Colon (tissue), 2 donors: Measurements from ENCODE around the gene ZFAND3.
"Not testable (repeated sequence)": the region's sequence is repeated elsewhere in the genome, so short reads cannot be mapped to it uniquely, and the experiment has no call there.

Source experiments
- FAIRE-seq: peaks from 2 replicates; lab custom pipeline; 2012; peaks lifted over from hg19 to GRCh38; lab: Jason Lieb, UNC
- donor health status: control.
- donor health status: control.

ZFAND3 gene

GRCh38 chr6:37865504-37865903 lies 46.0 kb downstream of the ZFAND3 start:
- no peak for FAIRE-seq

DNA sequence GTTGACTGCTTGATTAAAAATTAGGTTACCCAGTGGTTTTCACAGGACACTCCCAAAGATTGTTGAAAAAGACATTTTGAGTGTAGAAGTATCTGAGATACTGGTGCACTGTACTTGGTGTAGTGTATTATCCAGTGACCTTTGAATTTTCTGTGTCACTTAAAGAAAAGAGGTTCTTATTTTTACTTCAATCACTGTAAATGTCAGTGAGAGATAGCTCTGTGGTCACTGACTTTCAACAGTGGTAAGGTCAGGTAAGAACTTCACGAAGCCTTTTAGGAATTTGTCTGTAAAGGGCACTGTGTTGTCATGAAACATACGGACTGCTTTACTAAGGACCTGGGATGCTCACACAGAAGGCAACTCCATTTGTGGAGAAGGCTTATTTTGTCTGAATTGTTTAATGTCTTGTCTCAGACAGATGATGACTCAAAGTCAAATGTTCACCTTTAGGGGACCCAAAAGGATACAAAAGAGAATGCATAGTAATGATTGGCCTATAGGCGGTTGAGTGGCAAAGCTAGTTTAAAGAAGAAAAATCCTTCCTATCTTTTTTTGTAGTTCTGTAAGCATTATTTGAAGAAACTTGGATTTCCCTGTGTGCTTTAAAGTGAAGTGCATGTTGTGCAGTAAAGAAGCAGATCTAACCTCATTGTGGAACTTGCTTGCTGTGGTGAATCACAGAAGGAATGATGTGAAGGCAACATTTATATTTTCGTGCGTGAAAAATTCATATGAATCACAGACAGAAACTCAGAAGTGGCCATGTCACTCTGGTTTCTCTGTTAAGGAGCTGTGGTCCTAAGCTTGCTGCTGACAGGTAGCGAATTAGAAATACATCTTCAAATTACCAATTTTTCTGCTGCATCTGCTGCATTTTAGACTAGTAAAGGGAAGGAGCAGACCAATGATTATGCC lies 47.3 kb downstream of the ZFAND3 start:
- no peak for FAIRE-seq

DNA sequence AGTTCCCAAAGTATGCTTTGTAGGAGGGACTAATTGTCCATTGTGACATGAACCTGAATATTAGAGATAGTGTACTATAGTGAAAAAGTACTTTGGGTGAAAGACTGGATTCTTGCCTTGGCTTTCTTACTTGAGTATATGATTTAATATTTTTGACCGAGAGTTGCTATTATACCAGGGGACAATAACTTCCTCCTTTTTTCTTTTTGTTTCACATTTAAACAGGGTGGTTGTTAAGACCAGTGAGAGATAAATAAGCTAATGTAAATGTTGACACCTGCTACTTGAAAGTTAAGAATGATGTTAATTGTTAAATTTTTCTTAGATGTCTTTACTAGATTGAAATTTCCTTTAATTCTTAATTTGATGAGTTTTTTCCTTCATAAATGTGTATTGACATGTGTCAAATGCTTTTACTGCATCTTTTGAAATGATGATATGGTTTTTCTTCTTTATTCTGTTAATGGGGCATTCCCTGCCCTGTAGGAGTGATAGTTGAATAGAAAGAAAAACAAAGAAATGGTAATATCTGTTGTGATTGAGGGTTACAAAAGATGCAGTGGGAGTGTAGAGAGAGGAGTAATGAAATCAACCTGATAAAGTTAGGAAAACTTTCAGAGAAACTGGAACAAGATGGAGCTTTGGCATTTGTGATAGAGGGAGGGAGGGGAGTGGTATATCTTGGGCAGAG lies 48.4 kb downstream of the ZFAND3 start:
- FAIRE-seq: no peak

- FAIRE-seq: no peak
Measured at GRCh38 chr6:37868447-37868825, 48.9 kb downstream of the ZFAND3 start.

- FAIRE-seq: no peak
Measured at GRCh38 chr6:37871616-37872372, 52.3 kb downstream of the ZFAND3 start.

DNA sequence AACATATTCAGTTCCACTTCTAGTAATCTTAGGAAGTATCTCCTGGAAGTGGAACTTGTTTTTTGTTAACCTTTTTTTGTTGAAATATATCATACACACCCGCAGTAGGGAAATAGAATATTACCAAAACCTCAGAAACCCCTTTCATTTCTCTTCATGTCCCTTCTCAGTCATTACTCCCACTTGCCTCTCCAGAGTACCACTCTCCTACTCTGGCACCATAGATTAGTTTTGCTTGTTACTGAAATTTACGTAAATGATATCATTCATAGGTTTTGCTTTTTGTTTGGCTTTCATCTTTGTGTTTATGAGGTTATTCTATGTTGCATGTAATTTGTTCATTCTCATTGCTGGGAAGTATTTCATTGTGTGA lies 52.8 kb downstream of the ZFAND3 start:
- FAIRE-seq: no peak

- no peak for FAIRE-seq
Measured at GRCh38 chr6:37874726-37875125, 55.2 kb downstream of the ZFAND3 start.

- no peak for FAIRE-seq
Measured at GRCh38 chr6:37875561-37876309, 56.2 kb downstream of the ZFAND3 start.

GRCh38 chr6:37876843-37877242 lies 57.3 kb downstream of the ZFAND3 start:
- no peak for FAIRE-seq

DNA sequence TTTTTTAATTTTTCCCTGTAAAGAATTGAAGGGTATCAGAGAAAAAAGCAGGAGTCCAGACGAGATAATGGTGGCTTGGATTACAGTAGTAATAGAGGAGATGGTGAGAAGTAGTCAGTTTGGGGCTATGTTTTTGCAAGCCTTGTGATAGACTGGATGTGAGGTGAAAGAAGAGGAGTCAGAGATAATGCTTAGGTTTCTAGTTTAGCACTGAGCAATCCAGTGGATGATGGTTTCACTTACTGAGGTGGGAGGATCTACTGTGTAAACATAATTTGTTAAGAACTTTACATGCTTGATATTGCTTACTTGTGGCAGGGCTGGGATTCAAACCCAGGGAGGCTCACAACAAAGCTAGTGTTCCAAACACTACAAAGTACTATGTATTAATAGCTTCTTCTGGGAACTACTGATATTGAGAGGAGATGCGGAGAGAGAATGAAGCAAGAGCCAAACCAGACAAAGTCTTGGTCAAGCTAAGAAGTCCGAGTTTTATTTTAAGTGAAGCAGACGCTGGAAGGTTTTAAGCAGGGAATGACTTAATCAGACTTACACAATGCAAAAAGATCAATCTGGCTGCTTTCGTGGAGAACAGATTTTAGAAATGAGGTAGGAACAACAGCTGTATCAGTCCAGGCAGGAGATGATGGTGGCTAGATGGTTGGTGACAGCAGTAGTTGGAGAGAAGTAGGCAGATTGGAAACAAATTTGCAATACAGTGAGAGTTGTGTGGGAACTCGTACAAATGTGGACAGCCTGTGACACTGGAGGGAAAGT lies 58.0 kb downstream of the ZFAND3 start:
- no peak for FAIRE-seq

DNA sequence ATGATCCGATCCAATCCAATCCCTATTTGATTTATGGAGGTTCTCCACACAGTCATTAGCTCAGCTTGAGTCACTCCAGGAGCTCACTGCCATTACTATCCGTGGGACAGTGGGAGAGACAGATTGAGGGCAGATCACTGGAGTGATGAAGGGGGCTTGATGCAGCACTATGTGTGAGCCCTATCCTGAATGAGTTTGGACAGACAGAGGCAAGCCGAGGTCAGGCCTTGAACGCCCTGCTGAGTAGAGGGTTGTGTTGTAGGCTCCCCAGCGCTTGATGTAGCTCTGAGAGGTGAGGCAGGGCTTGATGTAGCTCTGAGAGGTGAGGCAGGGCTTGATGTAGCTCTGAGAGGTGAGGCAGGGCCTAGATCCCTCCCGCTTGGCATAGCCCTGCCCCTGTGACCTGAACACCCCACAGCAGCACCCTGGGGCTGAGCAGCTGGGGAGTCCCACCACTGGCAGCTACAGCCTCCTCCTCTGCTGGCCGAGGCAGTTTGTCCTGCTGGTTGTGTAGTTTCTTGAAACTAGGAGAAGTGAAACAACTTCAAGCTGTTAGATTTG lies 58.7 kb downstream of the ZFAND3 start:
- no peak for FAIRE-seq

GRCh38 chr6:37880602-37881001 lies 61.1 kb downstream of the ZFAND3 start:
- FAIRE-seq: not testable (repeated sequence)

DNA sequence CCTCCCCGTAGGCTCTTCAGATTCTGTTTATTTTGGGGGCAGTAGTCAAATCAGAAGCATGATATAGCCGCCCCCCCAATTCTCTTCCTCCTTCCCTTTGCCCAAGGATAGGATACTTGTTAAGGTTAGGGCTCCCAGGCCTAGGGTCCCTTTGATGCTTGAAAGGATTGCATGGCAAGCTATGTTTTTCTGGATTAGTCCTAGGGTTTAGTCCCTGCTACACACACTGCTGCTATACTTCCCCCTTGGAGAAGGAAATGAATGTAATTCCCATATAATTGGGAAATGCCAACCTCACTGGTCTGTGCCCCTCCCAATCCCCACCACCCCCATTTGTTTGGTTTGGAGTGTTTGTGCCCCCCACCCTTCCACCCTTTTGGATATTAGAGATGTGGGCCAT lies 62.8 kb downstream of the ZFAND3 start:
- no peak for FAIRE-seq

DNA sequence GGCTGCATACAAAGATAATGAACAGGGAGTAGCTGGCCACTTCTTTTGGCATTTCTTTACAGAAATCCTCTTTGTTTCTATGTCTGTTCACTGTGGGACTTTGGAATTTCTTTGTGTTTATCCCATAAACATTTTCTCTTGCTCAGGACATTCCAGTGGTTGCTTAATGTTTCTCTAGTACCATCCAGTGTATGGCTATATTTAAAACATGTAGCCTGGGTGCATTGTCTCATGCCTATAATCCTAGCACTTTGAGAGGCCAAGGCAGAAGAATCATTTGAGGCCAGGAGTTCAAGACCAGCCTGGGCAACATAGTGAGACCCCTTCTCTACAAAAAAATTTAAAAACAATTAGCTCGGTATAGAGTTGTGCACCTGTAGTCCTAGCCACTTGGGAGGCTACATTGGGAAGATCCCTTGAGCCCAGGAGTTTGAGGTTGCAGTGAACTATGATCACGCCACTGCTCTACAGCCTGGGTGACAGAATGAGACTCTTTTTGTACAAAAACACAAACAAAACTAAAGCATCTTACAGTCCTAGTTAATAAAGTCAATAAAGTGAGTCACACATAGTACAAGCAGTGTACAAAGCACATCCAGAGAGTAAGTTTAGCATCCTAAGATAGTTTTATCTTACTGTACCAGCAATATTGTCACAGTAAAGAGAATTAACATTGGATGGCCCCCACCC lies 63.3 kb downstream of the ZFAND3 start:
- FAIRE-seq: no peak

DNA sequence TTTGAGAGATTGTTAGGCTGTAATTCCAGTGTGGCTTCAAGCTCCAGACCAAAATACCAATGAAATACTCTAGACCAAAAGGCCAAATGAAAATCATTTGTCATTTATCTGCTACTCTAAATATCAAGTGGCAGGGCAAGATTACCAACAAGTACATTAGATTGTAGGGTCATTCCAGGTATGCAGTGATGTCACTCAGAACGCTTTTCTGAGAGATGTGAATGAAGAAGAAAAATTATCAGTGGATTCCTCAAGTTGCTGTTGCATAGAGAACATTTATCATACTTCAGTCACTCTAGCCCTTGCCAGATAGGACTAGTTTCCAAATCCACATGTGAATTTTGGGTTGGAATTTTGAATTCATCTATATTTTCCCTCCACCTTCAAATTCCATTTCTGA lies 65.0 kb downstream of the ZFAND3 start:
- FAIRE-seq: no peak

DNA sequence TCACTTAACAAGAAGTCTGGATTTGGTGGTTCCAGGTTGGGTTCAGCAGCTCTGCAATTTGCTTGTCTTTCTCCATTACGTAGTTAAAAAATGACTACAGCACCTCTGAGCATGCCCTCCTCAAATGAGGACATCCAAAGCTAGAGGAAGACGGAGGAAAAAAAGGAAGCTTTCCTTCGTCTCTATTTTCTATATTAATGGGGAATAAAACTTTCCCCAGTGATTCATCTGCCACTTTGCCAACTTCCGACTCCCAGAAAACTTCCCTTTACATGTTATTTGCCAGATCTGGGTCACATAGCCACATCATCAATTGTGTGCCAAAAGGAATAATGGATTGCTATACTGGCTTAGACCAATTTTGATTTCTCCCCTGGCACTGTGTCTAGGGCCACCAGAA lies 69.5 kb downstream of the ZFAND3 start:
- no peak for FAIRE-seq

- FAIRE-seq: no peak
Measured at GRCh38 chr6:37889486-37889885, 70.0 kb downstream of the ZFAND3 start.

DNA sequence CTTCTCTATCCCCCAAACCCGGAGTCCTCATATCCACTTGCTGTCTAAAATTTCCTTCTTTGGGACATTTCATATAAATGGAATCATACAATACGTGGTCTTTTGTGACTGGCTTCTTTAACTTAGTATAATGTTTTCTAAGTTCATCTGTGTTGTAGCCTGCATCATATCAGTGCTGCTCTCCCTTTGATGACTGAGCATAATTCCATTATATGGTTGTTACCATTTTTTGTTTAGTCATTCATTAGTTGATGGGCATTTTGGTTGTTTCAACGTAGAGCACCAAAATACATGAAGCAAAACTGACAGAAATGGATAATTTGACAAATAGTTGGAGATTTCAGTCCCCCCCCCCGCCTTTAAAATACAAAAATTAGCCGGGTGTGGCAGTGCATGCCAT lies 71.5 kb downstream of the ZFAND3 start:
- no peak for FAIRE-seq

- no peak for FAIRE-seq
Measured at GRCh38 chr6:37893257-37893656, 73.7 kb downstream of the ZFAND3 start.

- not testable (repeated sequence) for FAIRE-seq
Measured at GRCh38 chr6:37893734-37894133, 74.2 kb downstream of the ZFAND3 start.
